Neuron (in vitro differentiated cells): ENCODE data around the gene NHS.

Experiments
- H2AFZ ChIP-seq: one replicate; pipeline ENCODE4 v1.6.1; 2013; ENCODE audit warnings: low read depth, mild to moderate bottlenecking, inconsistent platforms, low read length, moderate library complexity
- H3K27me3 ChIP-seq: one replicate; pipeline ENCODE4 v1.6.1; 2013; ENCODE audit warnings: low read length; ENCODE audit not compliant: insufficient read depth
- H3K36me3 ChIP-seq: one replicate; pipeline ENCODE4 v1.6.1; 2013; ENCODE audit warnings: low read length; ENCODE audit not compliant: insufficient read depth
- H3K4me1 ChIP-seq: one replicate; pipeline ENCODE4 v1.6.1; 2013; ENCODE audit warnings: low read length; ENCODE audit not compliant: insufficient read depth
- H3K4me3 ChIP-seq: 2 replicates; pipeline ENCODE4 v1.5.1; 2013; ENCODE audit warnings: mild to moderate bottlenecking, low read length, moderate library complexity
- H3K9me3 ChIP-seq: one replicate; pipeline ENCODE4 v1.6.1; 2013; ENCODE audit warnings: low read length

NHS gene

GRCh38 chrX:17774053-17774452 is 399.1 kb downstream of the NHS start:
- Histone ChIP-seq H3K4me1 (no peaks in the 10 kb centered on the region), H3K27me3 (peaks cover 20% of the 10 kb centered on the region), H2AFZ (no peak overlapping the region), H3K9me3 (no peaks in the 10 kb centered on the region), H3K4me3 (no peak overlapping the region), H3K36me3 (no peaks in the 10 kb centered on the region)

GRCh38 chrX:17778997-17779396 is 404.0 kb downstream of the NHS start:
- Histone ChIP-seq H3K27me3 (no peaks in the 10 kb centered on the region), H3K9me3 (no peaks in the 10 kb centered on the region), H3K4me1 (no peaks in the 10 kb centered on the region)

GRCh38 chrX:17779434-17779833 is 404.4 kb downstream of the NHS start:
- no peaks in the 10 kb centered on the region for H3K4me1 ChIP-seq
- no peaks in the 10 kb centered on the region for H3K27me3 ChIP-seq
- H3K36me3 ChIP-seq = no peaks in the 10 kb centered on the region
- H3K4me3 ChIP-seq = no peak overlapping the region
- no peaks in the 10 kb centered on the region for H3K9me3 ChIP-seq
- no peak overlapping the region for H2AFZ ChIP-seq

More at GRCh38 chrX:17778997-17779396, 404.0 kb downstream of the NHS start:
- H3K36me3 ChIP-seq = no peaks in the 10 kb centered on the region
- H2AFZ ChIP-seq = no peak overlapping the region
- no peak overlapping the region for H3K4me3 ChIP-seq
